Measurements from ENCODE around the gene CRADD.
"Not testable (repeated sequence)": the region's sequence is repeated elsewhere in the genome, so short reads cannot be mapped to it uniquely, and the experiment has no call there.

Gene CRADD

GRCh38 chr12:93677195-93678064, at the start of gene CRADD:
TSS of gene CRADD (plus strand) at chr12:93677375.
- DNase-seq (ENCODE audit: low spot score) = peak; percentile 90

GRCh38 chr12:93632383-93632782, 44.8 kb upstream of the CRADD start:
- DNase-seq (ENCODE audit: low spot score) = no peak

- no peak for DNase-seq (ENCODE audit: low spot score)
Measured at GRCh38 chr12:93634416-93634815, 42.8 kb upstream of the CRADD start.

- no peak for DNase-seq (ENCODE audit: low spot score)
Measured at GRCh38 chr12:93636708-93637107, 40.5 kb upstream of the CRADD start.

GRCh38 chr12:93638095-93638494, 39.1 kb upstream of the CRADD start:
- no peak for DNase-seq (ENCODE audit: low spot score)

GRCh38 chr12:93638954-93639353, 38.2 kb upstream of the CRADD start:
- no peak for DNase-seq (ENCODE audit: low spot score)

GRCh38 chr12:93639406-93639805, 37.8 kb upstream of the CRADD start:
- no peak for DNase-seq (ENCODE audit: low spot score)

GRCh38 chr12:93641380-93641779, 35.8 kb upstream of the CRADD start:
- DNase-seq (ENCODE audit: low spot score) = not testable (repeated sequence)

GRCh38 chr12:93642751-93643150, 34.4 kb upstream of the CRADD start:
- DNase-seq (ENCODE audit: low spot score) = no peak

- DNase-seq (ENCODE audit: low spot score) = no peak
Measured at GRCh38 chr12:93645702-93646101, 31.5 kb upstream of the CRADD start.

- no peak for DNase-seq (ENCODE audit: low spot score)
Measured at GRCh38 chr12:93650626-93651025, 26.5 kb upstream of the CRADD start.

- DNase-seq (ENCODE audit: low spot score) = no peak
Measured at GRCh38 chr12:93653079-93653478, 24.1 kb upstream of the CRADD start.

- no peak for DNase-seq (ENCODE audit: low spot score)
Measured at GRCh38 chr12:93653712-93654111, 23.5 kb upstream of the CRADD start.

GRCh38 chr12:93654421-93654820, 22.8 kb upstream of the CRADD start:
- no peak for DNase-seq (ENCODE audit: low spot score)

- DNase-seq (ENCODE audit: low spot score) = no peak
Measured at GRCh38 chr12:93657071-93657470, 20.1 kb upstream of the CRADD start.

GRCh38 chr12:93661021-93661420, 16.2 kb upstream of the CRADD start:
- no peak for DNase-seq (ENCODE audit: low spot score)

GRCh38 chr12:93663006-93663728, 14.0 kb upstream of the CRADD start:
- DNase-seq (ENCODE audit: low spot score) = no peak

GRCh38 chr12:93663729-93664084, 13.5 kb upstream of the CRADD start:
- DNase-seq (ENCODE audit: low spot score) = no peak

GRCh38 chr12:93664573-93665138, 12.5 kb upstream of the CRADD start:
- no peak for DNase-seq (ENCODE audit: low spot score)

GRCh38 chr12:93667672-93668071, 9.5 kb upstream of the CRADD start:
- DNase-seq (ENCODE audit: low spot score) = no peak

GRCh38 chr12:93668919-93669418, 8.2 kb upstream of the CRADD start:
- no peak for DNase-seq (ENCODE audit: low spot score)

- no peak for DNase-seq (ENCODE audit: low spot score)
Measured at GRCh38 chr12:93669452-93669851, 7.7 kb upstream of the CRADD start.

GRCh38 chr12:93670104-93670503, 7.1 kb upstream of the CRADD start:
- DNase-seq (ENCODE audit: low spot score) = no peak

Data from ecto neural progenitor cell (in vitro differentiated cells).